Vagina (tissue), 2 donors: ENCODE results near the gene NXPH4. TPM values are rescaled to one million over a fixed set of nuclear protein-coding genes. Genes with fewer than 3 reads are reported as not detected.

ENCODE experiments used
- DNase-seq, 2 donors: peaks; one replicate each; pipeline ENCODE4 v3.0.0-alpha.2; 2017; ENCODE audit errors: extremely low spot score in 2 of 2
- H3K27ac ChIP-seq: fragments of 200-600 bp; sonication (generic); one replicate; pipeline ENCODE4 v1.5.1; 2019
- H3K27me3 ChIP-seq: fragments of 200-600 bp; sonication (generic); one replicate; pipeline ENCODE4 v1.5.1; 2019
- H3K36me3 ChIP-seq, 2 donors: fragments of 200-600 bp; sonication (generic); one replicate each; pipeline ENCODE4 v1.5.1; 2017 to 2019
- H3K4me1 ChIP-seq: fragments of 200-600 bp; sonication (generic); one replicate; pipeline ENCODE4 v1.5.1; 2019
- H3K4me3 ChIP-seq, 2 donors: fragments of 200-600 bp; sonication (generic); 1 replicate in 1 of 2; 2 replicates in 1 of 2; pipeline ENCODE4 v1.5.1; 2016 to 2019
- H3K9me3 ChIP-seq: fragments of 200-600 bp; sonication (generic); one replicate; pipeline ENCODE4 v1.5.1; 2019
- POLR2A ChIP-seq, 2 donors: fragments of 450-650 bp; IDR thresholded peaks; one replicate each; pipeline ENCODE4 v1.6.1; 2017; ENCODE audit warnings: antibody characterized with exemption in 2 of 2, mild to moderate bottlenecking in 2 of 2, moderate library complexity in 2 of 2
- POLR2AphosphoS5 ChIP-seq, 2 donors: sonication (generic); formaldehyde crosslinking; IDR thresholded peaks; one replicate each; pipeline ENCODE4 v1.9.0; 2017; ENCODE audit warnings: antibody characterized with exemption in 2 of 2, mild to moderate bottlenecking in 2 of 2, low read depth in 1 of 2; ENCODE audit not compliant: insufficient read depth in 1 of 2
- intact Hi-C: fragments of 100-400 bp; cut with DNase I; formaldehyde crosslinking; loops from one replicate; pipeline ENCODE4 v1.15.1; 2023
- total RNA-seq: library from RNA; depleted of rRNA; stranded (reverse); fragments of >200 nt; gene quantifications from one replicate; pipeline ENCODE4 v1.2.3, GENCODE V29; 2016
- TF ChIP-seq, protein P1 (sequence below), 3 experiments: fragments of 450-650 bp in 2 of 3; fragments of 200-600 bp in 1 of 3; sonication (generic) in 1 of 3; IDR thresholded peaks; one replicate each; pipeline ENCODE4 v1.5.1; 2017 to 2019; ENCODE audit warnings: antibody characterized with exemption in 3 of 3, mild to moderate bottlenecking in 2 of 3, moderate library complexity in 2 of 3

The NXPH4 gene
- total RNA-seq, 1 donor from 2014 or later: 3.2 TPM

DNA sequence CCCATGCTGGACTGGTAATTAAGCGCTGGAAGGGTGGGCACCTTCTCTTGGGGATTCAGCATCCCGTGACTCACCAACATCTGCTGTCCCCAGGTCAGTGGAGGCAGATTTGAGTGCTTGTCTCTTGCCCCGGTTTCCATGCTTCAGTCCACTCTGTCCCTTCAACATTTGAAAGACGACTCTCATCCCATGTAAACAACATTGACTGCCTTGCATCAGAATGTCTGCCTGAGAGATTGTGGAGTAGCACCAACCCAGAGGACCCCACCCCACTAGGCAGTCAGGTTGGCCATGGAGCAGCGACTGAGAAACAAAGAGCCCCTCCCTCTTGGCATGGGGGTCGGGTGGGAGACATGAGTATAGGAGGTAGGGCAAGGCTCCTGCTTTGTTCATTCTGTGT is 39.3 kb downstream of the NXPH4 start:
- no peaks in the 10 kb centered on the region for H3K4me1 ChIP-seq
- peaks cover 0 to 46% of the 10 kb centered on the region in 2 donors for H3K36me3 ChIP-seq
- intact Hi-C loops: loop anchor here (5.0 kb wide), 1 partner anchor 61 kb away; no protein-coding TSS in a partner anchor

DNA sequence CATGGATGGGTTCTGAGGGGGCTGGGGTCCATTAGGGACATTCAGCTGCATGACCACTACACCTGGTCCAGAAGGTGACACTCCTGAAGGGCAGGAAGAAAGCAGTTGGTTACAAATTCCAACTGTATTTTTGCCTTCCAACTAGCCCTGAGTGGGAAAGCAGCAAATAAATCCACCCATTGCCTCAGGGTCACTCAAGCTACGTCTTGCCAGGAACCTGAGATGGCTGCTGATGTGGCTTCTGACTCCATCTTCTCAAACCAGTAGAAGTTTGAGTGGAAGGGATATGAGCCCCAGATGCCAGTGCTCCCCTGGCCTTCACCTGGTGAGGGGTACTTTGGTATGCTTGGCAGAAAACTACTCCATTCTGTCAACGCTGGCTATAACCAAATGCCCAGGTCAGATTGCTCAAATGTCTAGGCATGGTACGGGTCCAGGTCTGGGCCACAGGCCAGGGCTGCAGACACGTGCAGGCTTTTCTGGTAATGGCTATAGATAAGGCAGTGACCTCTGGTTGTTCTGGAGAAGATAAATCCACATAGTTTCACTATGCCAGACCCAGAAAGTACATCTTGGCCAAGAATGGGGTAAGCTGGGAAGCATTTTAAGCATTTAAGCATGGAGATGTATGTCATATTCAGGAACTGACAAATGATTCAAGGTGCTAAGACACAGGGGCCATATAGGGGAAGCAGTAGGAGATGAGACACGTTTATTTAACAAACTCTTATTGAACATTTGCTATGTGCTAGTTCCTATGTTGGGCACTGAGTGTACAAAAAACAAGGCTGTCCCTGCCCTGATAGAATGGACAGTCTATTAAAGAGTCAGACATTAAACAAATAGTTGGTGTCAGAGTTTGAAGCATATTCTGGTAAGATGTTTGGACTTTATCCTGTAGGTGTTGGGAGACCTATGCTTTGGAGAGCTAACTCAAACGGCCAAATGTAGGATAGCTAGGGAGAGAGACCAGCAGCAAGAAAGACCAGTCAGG is 42.7 kb downstream of the NXPH4 start:
- Histone ChIP-seq H3K4me1 (no peaks in the 10 kb centered on the region), H3K9me3 (no peaks in the 10 kb centered on the region), H3K27me3 (no peaks in the 10 kb centered on the region), H3K4me3 (no peak overlapping the region), H3K27ac (no peak overlapping the region), H3K36me3 (peaks cover 0 to 47% of the 10 kb centered on the region in 2 donors)
- TF ChIP-seq, protein P1, sequence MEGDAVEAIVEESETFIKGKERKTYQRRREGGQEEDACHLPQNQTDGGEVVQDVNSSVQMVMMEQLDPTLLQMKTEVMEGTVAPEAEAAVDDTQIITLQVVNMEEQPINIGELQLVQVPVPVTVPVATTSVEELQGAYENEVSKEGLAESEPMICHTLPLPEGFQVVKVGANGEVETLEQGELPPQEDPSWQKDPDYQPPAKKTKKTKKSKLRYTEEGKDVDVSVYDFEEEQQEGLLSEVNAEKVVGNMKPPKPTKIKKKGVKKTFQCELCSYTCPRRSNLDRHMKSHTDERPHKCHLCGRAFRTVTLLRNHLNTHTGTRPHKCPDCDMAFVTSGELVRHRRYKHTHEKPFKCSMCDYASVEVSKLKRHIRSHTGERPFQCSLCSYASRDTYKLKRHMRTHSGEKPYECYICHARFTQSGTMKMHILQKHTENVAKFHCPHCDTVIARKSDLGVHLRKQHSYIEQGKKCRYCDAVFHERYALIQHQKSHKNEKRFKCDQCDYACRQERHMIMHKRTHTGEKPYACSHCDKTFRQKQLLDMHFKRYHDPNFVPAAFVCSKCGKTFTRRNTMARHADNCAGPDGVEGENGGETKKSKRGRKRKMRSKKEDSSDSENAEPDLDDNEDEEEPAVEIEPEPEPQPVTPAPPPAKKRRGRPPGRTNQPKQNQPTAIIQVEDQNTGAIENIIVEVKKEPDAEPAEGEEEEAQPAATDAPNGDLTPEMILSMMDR (IDR thresholded peaks at IDR 0.05): no peak
- no peak for TF ChIP-seq POLR2A (IDR thresholded peaks at IDR 0.05)
- TF ChIP-seq POLR2AphosphoS5 (IDR thresholded peaks at IDR 0.05; ENCODE audit: insufficient read depth in 1 of 2, low read depth in 1 of 2): no peak
- DNase-seq: no peak
- intact Hi-C loops: loop anchor here (5.0 kb wide), 1 partner anchor 58 kb away; no protein-coding TSS in a partner anchor

More for the DNA sequence above, 39.3 kb downstream of the NXPH4 start:
- TF ChIP-seq POLR2AphosphoS5 (IDR thresholded peaks at IDR 0.05; ENCODE audit: insufficient read depth in 1 of 2, low read depth in 1 of 2) (no peak), POLR2A (IDR thresholded peaks at IDR 0.05) (no peak)
- TF ChIP-seq, protein P1 (IDR thresholded peaks at IDR 0.05): no peak
- no peak overlapping the region for H3K27ac ChIP-seq
- H3K27me3 ChIP-seq: no peaks in the 10 kb centered on the region
- H3K4me3 ChIP-seq: no peak overlapping the region
- no peak for DNase-seq
- no peaks in the 10 kb centered on the region for H3K9me3 ChIP-seq

DNA sequence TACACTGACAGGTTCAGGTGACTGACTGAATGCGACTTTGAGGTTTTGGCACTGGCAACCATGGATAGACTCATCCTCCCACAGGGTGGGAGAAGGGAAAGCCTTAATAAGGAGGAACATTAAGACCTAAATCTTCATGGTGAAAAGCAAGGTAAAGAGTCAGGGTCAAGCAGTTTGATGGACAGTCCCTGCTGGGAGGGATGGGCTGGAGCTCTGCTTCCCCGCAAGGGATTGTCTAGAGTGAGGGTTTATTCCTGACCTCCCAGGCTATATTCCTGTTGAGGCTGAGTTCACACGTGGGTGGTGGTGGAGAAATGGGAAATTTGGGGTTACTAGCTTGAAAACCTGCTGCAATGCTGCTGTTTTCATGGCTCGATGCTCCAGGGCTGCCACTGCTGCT is 43.8 kb downstream of the NXPH4 start:
- no peaks in the 10 kb centered on the region for H3K4me1 ChIP-seq
- TF ChIP-seq, protein P1 (IDR thresholded peaks at IDR 0.05): no peak
- intact Hi-C loops: loop anchor here (5.0 kb wide), 1 partner anchor 192 kb away; no protein-coding TSS in a partner anchor

DNA sequence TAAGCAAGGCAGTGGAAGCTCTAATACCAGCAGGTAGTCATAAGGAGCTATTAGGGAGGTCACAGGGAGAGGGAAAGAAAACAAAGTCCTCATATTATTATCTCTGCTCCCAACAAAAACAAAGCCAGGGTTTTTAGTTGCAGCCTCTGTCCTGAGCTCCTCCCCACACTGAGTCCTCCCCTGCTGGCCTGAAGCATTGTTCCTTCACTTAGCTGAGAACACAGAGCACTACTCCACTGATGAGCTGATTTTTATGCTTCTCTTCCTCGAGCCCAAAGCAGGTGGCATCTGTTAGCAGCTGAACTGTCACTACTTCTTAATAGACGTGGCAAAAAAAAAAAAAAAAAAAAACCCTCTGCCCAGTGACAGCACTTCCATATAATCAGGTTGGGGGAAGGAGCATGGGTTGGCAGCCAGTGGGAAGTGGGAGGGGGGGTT is 44.9 kb downstream of the NXPH4 start:
- intact Hi-C loops: loop anchor here (5.0 kb wide), 1 partner anchor 191 kb away; no protein-coding TSS in a partner anchor
- peaks cover 0 to 49% of the 10 kb centered on the region in 2 donors for H3K36me3 ChIP-seq
- no peak for DNase-seq

More for the DNA sequence above, 43.8 kb downstream of the NXPH4 start:
- Histone ChIP-seq H3K4me3 (no peak overlapping the region), H3K9me3 (no peaks in the 10 kb centered on the region), H3K36me3 (peaks cover 0 to 47% of the 10 kb centered on the region in 2 donors), H3K27ac (no peak overlapping the region), H3K27me3 (no peaks in the 10 kb centered on the region)
- no peak for DNase-seq

More for the DNA sequence above, 44.9 kb downstream of the NXPH4 start:
- no peak overlapping the region for H3K27ac ChIP-seq
- H3K9me3 ChIP-seq: no peaks in the 10 kb centered on the region
- no peaks in the 10 kb centered on the region for H3K27me3 ChIP-seq
- TF ChIP-seq, protein P1 (IDR thresholded peaks at IDR 0.05): no peak
- TF ChIP-seq POLR2AphosphoS5 (IDR thresholded peaks at IDR 0.05; ENCODE audit: insufficient read depth in 1 of 2, low read depth in 1 of 2) (no peak), POLR2A (IDR thresholded peaks at IDR 0.05) (no peak)
- H3K4me1 ChIP-seq: no peaks in the 10 kb centered on the region
- H3K4me3 ChIP-seq: no peak overlapping the region
